ENCODE measurements around the gene BLACAT1.

Gene BLACAT1

GRCh38 chr1:205455581-205456382 is at the start of gene BLACAT1:
BLACAT1 (minus strand) TSS chr1:205456045.
- no peak for TF ChIP-seq OSR1 (CRISPR knock-in tag; IDR thresholded peaks at IDR 0.05)
- no peak for TF ChIP-seq ZFP3 (CRISPR knock-in tag; IDR thresholded peaks at IDR 0.05)
- no peak for TF ChIP-seq PATZ1 (CRISPR knock-in tag; IDR thresholded peaks at IDR 0.05; ENCODE audit: borderline replicate concordance)
- no peak for TF ChIP-seq CREB5 (CRISPR knock-in tag; IDR thresholded peaks at IDR 0.05; ENCODE audit: low read depth)
- TF ChIP-seq ESRRG (CRISPR knock-in tag; IDR thresholded peaks at IDR 0.05): no peak
- ATAC-seq: no peak

DNA sequence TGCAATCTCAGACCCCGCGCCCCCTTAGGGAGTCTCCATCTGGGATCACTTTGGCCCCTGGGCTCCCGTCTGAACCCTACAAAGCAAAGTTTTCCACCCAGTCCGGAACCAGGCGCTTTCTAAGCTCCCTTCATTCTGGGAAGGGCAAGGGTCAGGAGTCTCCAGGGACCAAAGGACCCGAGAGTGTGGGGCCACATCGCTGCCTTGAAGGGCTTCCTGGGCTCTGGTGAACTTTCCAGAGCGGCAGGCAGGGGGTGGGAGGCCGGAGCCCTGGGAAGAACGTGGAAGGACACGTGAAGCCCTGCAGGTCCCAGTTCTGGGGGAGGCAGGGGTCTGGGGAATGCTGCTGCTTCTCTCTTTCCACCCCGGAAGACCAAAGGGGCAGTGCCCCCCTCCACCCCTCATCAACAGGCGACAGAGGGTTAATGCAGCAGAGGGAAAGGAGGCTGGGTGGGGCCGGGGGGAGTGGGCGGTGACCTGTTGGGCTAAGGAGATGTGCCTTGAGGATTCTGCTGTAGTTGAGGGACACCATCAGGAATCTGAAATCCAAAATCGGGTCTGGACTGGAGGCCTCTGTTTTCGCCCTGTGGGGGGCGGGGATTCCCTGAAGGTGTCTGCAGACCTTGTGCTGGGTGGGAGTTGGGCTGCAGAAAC is 49.4 kb upstream of the BLACAT1 start:
- TF ChIP-seq RARB (CRISPR knock-in tag; IDR thresholded peaks at IDR 0.05) (no peak), ZNF70 (CRISPR knock-in tag; IDR thresholded peaks at IDR 0.05) (no peak), TCF4 (CRISPR knock-in tag; IDR thresholded peaks at IDR 0.05; ENCODE audit: borderline replicate concordance) (no peak), CREB5 (CRISPR knock-in tag; IDR thresholded peaks at IDR 0.05; ENCODE audit: low read depth) (no peak), PATZ1 (CRISPR knock-in tag; IDR thresholded peaks at IDR 0.05; ENCODE audit: borderline replicate concordance) (no peak), SNAI2 (CRISPR knock-in tag; IDR thresholded peaks at IDR 0.05) (no peak), CSDC2 (CRISPR knock-in tag; IDR thresholded peaks at IDR 0.05) (no peak), BACH2 (CRISPR knock-in tag; IDR thresholded peaks at IDR 0.05; ENCODE audit: borderline replicate concordance) (no peak), ZC3H10 (CRISPR knock-in tag; IDR thresholded peaks at IDR 0.05) (no peak), ZFP30 (CRISPR knock-in tag; IDR thresholded peaks at IDR 0.05) (no peak)
- TF ChIP-seq, protein P1, sequence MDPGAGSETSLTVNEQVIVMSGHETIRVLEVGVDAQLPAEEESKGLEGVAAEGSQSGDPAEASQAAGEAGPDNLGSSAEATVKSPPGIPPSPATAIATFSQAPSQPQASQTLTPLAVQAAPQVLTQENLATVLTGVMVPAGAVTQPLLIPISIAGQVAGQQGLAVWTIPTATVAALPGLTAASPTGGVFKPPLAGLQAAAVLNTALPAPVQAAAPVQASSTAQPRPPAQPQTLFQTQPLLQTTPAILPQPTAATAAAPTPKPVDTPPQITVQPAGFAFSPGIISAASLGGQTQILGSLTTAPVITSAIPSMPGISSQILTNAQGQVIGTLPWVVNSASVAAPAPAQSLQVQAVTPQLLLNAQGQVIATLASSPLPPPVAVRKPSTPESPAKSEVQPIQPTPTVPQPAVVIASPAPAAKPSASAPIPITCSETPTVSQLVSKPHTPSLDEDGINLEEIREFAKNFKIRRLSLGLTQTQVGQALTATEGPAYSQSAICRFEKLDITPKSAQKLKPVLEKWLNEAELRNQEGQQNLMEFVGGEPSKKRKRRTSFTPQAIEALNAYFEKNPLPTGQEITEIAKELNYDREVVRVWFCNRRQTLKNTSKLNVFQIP (CRISPR knock-in tag; IDR thresholded peaks at IDR 0.05; ENCODE audit: borderline replicate concordance, low read depth): no peak
- TF ChIP-seq, protein P2, sequence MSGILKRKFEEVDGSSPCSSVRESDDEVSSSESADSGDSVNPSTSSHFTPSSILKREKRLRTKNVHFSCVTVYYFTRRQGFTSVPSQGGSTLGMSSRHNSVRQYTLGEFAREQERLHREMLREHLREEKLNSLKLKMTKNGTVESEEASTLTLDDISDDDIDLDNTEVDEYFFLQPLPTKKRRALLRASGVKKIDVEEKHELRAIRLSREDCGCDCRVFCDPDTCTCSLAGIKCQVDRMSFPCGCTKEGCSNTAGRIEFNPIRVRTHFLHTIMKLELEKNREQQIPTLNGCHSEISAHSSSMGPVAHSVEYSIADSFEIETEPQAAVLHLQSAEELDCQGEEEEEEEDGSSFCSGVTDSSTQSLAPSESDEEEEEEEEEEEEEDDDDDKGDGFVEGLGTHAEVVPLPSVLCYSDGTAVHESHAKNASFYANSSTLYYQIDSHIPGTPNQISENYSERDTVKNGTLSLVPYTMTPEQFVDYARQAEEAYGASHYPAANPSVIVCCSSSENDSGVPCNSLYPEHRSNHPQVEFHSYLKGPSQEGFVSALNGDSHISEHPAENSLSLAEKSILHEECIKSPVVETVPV (CRISPR knock-in tag; IDR thresholded peaks at IDR 0.05): no peak
- TF ChIP-seq, protein P3, sequence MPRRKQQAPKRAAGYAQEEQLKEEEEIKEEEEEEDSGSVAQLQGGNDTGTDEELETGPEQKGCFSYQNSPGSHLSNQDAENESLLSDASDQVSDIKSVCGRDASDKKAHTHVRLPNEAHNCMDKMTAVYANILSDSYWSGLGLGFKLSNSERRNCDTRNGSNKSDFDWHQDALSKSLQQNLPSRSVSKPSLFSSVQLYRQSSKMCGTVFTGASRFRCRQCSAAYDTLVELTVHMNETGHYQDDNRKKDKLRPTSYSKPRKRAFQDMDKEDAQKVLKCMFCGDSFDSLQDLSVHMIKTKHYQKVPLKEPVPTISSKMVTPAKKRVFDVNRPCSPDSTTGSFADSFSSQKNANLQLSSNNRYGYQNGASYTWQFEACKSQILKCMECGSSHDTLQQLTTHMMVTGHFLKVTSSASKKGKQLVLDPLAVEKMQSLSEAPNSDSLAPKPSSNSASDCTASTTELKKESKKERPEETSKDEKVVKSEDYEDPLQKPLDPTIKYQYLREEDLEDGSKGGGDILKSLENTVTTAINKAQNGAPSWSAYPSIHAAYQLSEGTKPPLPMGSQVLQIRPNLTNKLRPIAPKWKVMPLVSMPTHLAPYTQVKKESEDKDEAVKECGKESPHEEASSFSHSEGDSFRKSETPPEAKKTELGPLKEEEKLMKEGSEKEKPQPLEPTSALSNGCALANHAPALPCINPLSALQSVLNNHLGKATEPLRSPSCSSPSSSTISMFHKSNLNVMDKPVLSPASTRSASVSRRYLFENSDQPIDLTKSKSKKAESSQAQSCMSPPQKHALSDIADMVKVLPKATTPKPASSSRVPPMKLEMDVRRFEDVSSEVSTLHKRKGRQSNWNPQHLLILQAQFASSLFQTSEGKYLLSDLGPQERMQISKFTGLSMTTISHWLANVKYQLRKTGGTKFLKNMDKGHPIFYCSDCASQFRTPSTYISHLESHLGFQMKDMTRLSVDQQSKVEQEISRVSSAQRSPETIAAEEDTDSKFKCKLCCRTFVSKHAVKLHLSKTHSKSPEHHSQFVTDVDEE (CRISPR knock-in tag; IDR thresholded peaks at IDR 0.05): no peak
- ATAC-seq: no peak; the same call in 2 of the 3 replicates
